ENCODE results near the gene CHD2. TPM values are rescaled to one million over a fixed set of nuclear protein-coding genes. Genes with fewer than 3 reads are reported as not detected.

CHD2 gene
- total and polyA plus RNA-seq, 4 experiments from 2014 or later, result 28.4 to 351 (median 224) TPM

DNA sequence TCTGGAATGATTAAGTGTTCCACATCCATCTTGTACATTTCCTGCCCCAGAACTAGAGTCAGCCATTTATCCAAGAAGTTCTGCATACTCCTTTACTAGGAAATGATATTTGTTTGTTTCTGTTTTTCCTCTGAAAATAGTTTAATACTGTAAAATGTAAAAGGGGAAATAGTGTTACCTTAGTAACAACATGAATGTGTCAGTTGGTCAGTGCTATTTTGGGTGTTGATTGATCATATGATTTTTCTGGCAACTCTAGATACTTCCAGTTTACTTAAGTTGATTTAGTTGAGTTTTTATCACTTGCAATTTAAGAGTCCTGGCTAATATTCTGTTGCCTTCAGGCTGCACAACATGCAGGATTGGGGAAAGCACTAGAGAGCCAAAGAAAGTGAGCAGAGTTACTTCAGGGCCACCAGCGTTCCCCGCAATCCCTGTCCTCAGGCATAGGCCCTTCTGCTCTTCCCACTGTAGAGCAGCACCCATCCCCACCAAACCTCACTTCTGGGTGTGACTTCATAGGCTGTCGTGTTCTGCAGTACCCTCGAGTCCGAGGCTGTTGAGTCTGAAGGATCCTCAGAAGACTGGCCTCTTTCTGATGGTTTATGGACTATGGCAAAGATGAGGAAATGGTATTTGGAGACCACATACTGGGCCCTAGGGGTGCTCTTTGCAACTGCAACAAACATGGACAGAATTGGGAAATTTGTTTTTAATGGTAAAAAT lies 69.0 kb downstream of the CHD2 start:
- Mint-ChIP-seq H3K4me3 (no peak overlapping the region), H3K9me3 (no peaks in the 10 kb centered on the region), H3K36me3 (peaks cover 64 to 78% of the 10 kb centered on the region in 2 donors), H3K27ac (peak overlapping the region in 6 of 7 donors; percentile 19 to 64 (median 50)), H3K4me1 (peaks cover 24 to 56% (median 28%) of the 10 kb centered on the region in 4 donors), H3K27me3 (no peaks in the 10 kb centered on the region)
- DNase-seq, result no peak
- peaks cover 17% of the 10 kb centered on the region for H3K4me1 ChIP-seq (ENCODE audit: insufficient read depth, low read length)
- no peaks in the 10 kb centered on the region for H3K9me3 ChIP-seq (ENCODE audit: control insufficient read depth in 1 of 2, low read length in 2 of 2)
- POLR2A ChIA-PET (ENCODE audit: partially characterized antibody), result no interaction called here
- no peak overlapping the region for H3K4me3 ChIP-seq (ENCODE audit: low read length in 2 of 2)
- H3K36me3 ChIP-seq (ENCODE audit: insufficient read depth, low read length), result peaks cover 71% of the 10 kb centered on the region
- no peak overlapping the region for H3K27ac ChIP-seq (ENCODE audit: low read depth, low read length)
- no peaks in the 10 kb centered on the region for H3K27me3 ChIP-seq (ENCODE audit: insufficient read depth, low read length)
- intact Hi-C loops (cut with micrococcal nuclease), result loop anchor here (10.0 kb wide), 1 partner anchor 46 kb away; no protein-coding TSS in a partner anchor
- CTCF ChIA-PET (ENCODE audit: partially characterized antibody), result interaction anchor here (0.7 to 1.4 kb wide), 3 partner anchors 33 to 173 kb away, joined by 3 to 7 read pairs (median 3); no protein-coding TSS in a partner anchor

- DNase-seq, result no peak
- Histone ChIP-seq H3K4me3 (ENCODE audit: low read length in 2 of 2) (no peak overlapping the region), H3K36me3 (ENCODE audit: insufficient read depth, low read length) (peaks cover 80% of the 10 kb centered on the region), H3K9me3 (ENCODE audit: control insufficient read depth in 1 of 2, low read length in 2 of 2) (no peaks in the 10 kb centered on the region), H3K4me1 (ENCODE audit: insufficient read depth, low read length) (peaks cover 17% of the 10 kb centered on the region), H3K27ac (ENCODE audit: low read depth, low read length) (no peak overlapping the region), H3K27me3 (ENCODE audit: insufficient read depth, low read length) (no peaks in the 10 kb centered on the region)
- intact Hi-C loops (cut with micrococcal nuclease), result no loop called here
- Mint-ChIP-seq H3K4me3 (no peak overlapping the region), H3K9me3 (no peaks in the 10 kb centered on the region), H3K27ac (peak overlapping the region in 4 of 7 donors; percentile 32 to 84 (median 52)), H3K4me1 (peaks cover 24 to 58% (median 28%) of the 10 kb centered on the region in 4 donors), H3K27me3 (no peaks in the 10 kb centered on the region), H3K36me3 (peaks cover 68 to 80% of the 10 kb centered on the region in 2 donors)
- ChIA-PET CTCF (ENCODE audit: partially characterized antibody) (interaction anchor here (1.4 kb wide), 1 partner anchor 174 kb away, joined by 7 read pairs; no protein-coding TSS in a partner anchor), POLR2A (ENCODE audit: partially characterized antibody) (interaction anchor here (0.5 kb wide), 1 partner anchor 16 kb away, joined by 3 read pairs; no protein-coding TSS in a partner anchor)
These were observed 70.5 kb downstream of the CHD2 start for GRCh38 chr15:92970656-92971055.

GRCh38 chr15:92971081-92971480 lies 71.0 kb downstream of the CHD2 start:
- Mint-ChIP-seq H3K36me3 (peaks cover 68 to 84% of the 10 kb centered on the region in 2 donors), H3K9me3 (no peaks in the 10 kb centered on the region), H3K4me1 (peaks cover 24 to 58% (median 28%) of the 10 kb centered on the region in 4 donors), H3K27ac (peak overlapping the region in 4 of 7 donors; percentile 13 to 87 (median 74)), H3K27me3 (no peaks in the 10 kb centered on the region), H3K4me3 (no peak overlapping the region)
- intact Hi-C loops (cut with micrococcal nuclease), result no loop called here
- H3K27ac ChIP-seq (ENCODE audit: low read depth, low read length), result no peak overlapping the region
- no peaks in the 10 kb centered on the region for H3K27me3 ChIP-seq (ENCODE audit: insufficient read depth, low read length)
- H3K9me3 ChIP-seq (ENCODE audit: control insufficient read depth in 1 of 2, low read length in 2 of 2), result no peaks in the 10 kb centered on the region
- peaks cover 84% of the 10 kb centered on the region for H3K36me3 ChIP-seq (ENCODE audit: insufficient read depth, low read length)
- no peak for DNase-seq
- ChIA-PET CTCF (ENCODE audit: partially characterized antibody) (no interaction called here), POLR2A (ENCODE audit: partially characterized antibody) (interaction anchor here (0.5 kb wide), 1 partner anchor 15 kb away, joined by 3 read pairs; no protein-coding TSS in a partner anchor)
- H3K4me3 ChIP-seq (ENCODE audit: low read length in 2 of 2), result no peak overlapping the region
- peaks cover 17% of the 10 kb centered on the region for H3K4me1 ChIP-seq (ENCODE audit: insufficient read depth, low read length)

- Mint-ChIP-seq H3K4me3 (no peak overlapping the region), H3K4me1 (peaks cover 22 to 58% (median 27%) of the 10 kb centered on the region in 4 donors), H3K27ac (peak overlapping the region in 4 of 7 donors; percentile 55 to 87 (median 74)), H3K9me3 (no peaks in the 10 kb centered on the region), H3K27me3 (no peaks in the 10 kb centered on the region), H3K36me3 (peaks cover 65 to 84% of the 10 kb centered on the region in 2 donors)
- H3K27ac ChIP-seq (ENCODE audit: low read depth, low read length), result no peak overlapping the region
- intact Hi-C loops (cut with micrococcal nuclease), result no loop called here
- no peaks in the 10 kb centered on the region for H3K27me3 ChIP-seq (ENCODE audit: insufficient read depth, low read length)
- H3K4me3 ChIP-seq (ENCODE audit: low read length in 2 of 2), result no peak overlapping the region
- H3K4me1 ChIP-seq (ENCODE audit: insufficient read depth, low read length), result peaks cover 17% of the 10 kb centered on the region
- no peaks in the 10 kb centered on the region for H3K9me3 ChIP-seq (ENCODE audit: control insufficient read depth in 1 of 2, low read length in 2 of 2)
- ChIA-PET POLR2A (ENCODE audit: partially characterized antibody) (no interaction called here), CTCF (ENCODE audit: partially characterized antibody) (no interaction called here)
- no peak for DNase-seq
- peaks cover 84% of the 10 kb centered on the region for H3K36me3 ChIP-seq (ENCODE audit: insufficient read depth, low read length)
These were observed 71.6 kb downstream of the CHD2 start for GRCh38 chr15:92971713-92972112.

DNA sequence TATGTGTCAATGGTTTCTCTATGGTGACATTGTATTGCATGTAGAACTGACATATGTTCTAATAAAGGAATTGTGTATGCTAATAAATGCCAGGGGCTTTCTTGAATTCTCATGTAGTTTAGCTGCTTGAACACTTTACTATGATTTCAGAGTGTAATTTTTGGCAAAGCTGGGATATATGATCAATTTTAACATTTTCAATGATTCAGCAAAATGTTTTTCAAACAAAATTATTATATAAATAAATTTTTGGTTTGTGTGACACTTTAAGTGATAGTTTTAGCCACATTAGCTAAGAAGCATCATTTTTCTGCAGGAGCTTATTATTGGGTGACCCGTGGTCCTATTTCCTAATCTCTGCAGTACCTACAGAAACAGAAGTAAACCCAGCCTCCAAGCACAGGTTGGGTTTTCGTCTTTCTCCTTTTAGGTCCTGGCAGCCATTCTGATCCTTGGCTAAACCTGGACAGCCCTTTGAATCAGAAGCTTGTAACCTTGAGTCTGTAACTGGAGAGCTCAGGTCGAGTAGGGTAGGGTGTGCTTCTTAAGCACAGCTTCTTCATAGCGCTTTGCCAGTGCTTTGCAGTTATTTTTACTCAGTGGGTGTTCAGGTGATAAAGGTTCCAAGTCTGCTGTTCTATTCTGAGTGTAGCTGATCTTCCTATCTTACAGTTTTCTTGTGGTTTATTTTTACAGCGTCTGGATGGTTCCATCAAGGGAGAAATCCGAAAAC lies 74.2 kb downstream of the CHD2 start:
- peaks cover 83% of the 10 kb centered on the region for H3K36me3 ChIP-seq (ENCODE audit: insufficient read depth, low read length)
- POLR2A ChIA-PET (ENCODE audit: partially characterized antibody), result interaction anchor here (1.0 to 1.6 kb wide), 3 partner anchors 18 to 166 kb away, joined by 3 to 4 read pairs (median 3); no protein-coding TSS in a partner anchor
- Mint-ChIP-seq H3K36me3 (peaks cover 64 to 87% of the 10 kb centered on the region in 2 donors), H3K27me3 (no peaks in the 10 kb centered on the region), H3K4me3 (no peak overlapping the region), H3K9me3 (no peaks in the 10 kb centered on the region), H3K4me1 (peaks cover 20 to 60% (median 28%) of the 10 kb centered on the region in 4 donors), H3K27ac (peak overlapping the region; percentile 0 to 66 (median 35))
- no peaks in the 10 kb centered on the region for H3K9me3 ChIP-seq (ENCODE audit: control insufficient read depth in 1 of 2, low read length in 2 of 2)
- peaks cover 7% of the 10 kb centered on the region for H3K4me1 ChIP-seq (ENCODE audit: insufficient read depth, low read length)
- CTCF ChIA-PET (ENCODE audit: partially characterized antibody), result interaction anchor here (0.7 to 2.2 kb wide), 5 partner anchors 22 to 178 kb away, joined by 3 to 9 read pairs (median 4); no protein-coding TSS in a partner anchor
- intact Hi-C loops (cut with micrococcal nuclease), result no loop called here
- no peak overlapping the region for H3K4me3 ChIP-seq (ENCODE audit: low read length in 2 of 2)
- DNase-seq, result no peak
- H3K27ac ChIP-seq (ENCODE audit: low read depth, low read length), result no peak overlapping the region
- no peaks in the 10 kb centered on the region for H3K27me3 ChIP-seq (ENCODE audit: insufficient read depth, low read length)

DNA sequence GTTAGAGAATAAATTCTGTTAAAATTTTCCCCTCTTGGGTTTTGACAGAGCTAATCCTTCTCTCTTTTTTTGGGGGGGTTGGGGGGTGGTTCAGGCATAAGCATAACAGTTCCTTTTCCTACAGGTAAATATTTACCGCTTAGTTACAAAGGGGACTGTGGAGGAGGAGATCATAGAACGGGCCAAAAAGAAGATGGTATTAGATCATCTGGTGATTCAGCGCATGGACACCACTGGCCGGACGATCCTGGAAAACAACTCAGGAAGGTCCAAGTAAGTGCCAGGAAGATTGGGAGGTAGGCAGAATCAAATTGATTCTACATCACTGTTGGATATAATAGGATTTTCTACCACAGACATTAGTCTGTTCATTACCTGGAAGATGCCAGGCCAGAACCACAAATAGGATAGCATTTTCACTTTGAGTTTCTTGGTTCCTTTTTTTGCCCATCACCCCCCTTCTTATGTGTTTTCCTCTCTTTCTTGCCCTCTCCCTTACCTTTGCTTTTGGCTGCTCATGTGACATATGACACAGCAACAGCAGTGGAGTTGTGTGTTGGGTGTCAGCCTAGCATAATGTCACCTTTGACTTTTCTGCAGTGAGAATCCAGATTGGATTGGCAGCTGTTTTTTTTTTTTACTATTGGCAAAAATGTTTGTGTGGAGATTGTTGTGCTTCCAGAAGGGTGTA lies 79.0 kb downstream of the CHD2 start:
- H3K9me3 Mint-ChIP-seq, result no peaks in the 10 kb centered on the region
- CTCF ChIA-PET (ENCODE audit: partially characterized antibody), result interaction anchor here (0.8 to 2.2 kb wide), 5 partner anchors 20 to 182 kb away, joined by 3 to 13 read pairs (median 4); no protein-coding TSS in a partner anchor

More for the DNA sequence above, 79.0 kb downstream of the CHD2 start:
- H3K4me3 ChIP-seq (ENCODE audit: low read length in 2 of 2), result no peak overlapping the region
- Mint-ChIP-seq H3K36me3 (peaks cover 39 to 53% of the 10 kb centered on the region in 2 donors), H3K4me3 (peak overlapping the region in 1 of 8 donors; percentile 14), H3K27me3 (no peaks in the 10 kb centered on the region), H3K27ac (peak overlapping the region; percentile 18 to 89 (median 68)), H3K4me1 (peaks cover 17 to 35% (median 23%) of the 10 kb centered on the region in 4 donors)
- H3K4me1 ChIP-seq (ENCODE audit: insufficient read depth, low read length), result peaks cover 21% of the 10 kb centered on the region
- H3K27me3 ChIP-seq (ENCODE audit: insufficient read depth, low read length), result no peaks in the 10 kb centered on the region
- no peaks in the 10 kb centered on the region for H3K9me3 ChIP-seq (ENCODE audit: control insufficient read depth in 1 of 2, low read length in 2 of 2)
- no peak overlapping the region for H3K27ac ChIP-seq (ENCODE audit: low read depth, low read length)
- intact Hi-C loops (cut with micrococcal nuclease), result no loop called here
- POLR2A ChIA-PET (ENCODE audit: partially characterized antibody), result no interaction called here
- peaks cover 82% of the 10 kb centered on the region for H3K36me3 ChIP-seq (ENCODE audit: insufficient read depth, low read length)
- no peak for DNase-seq

All from CD4-positive, alpha-beta memory T cell (primary cell).